Measurements from ENCODE around the gene XYLT1. TPM values are rescaled to one million over a fixed set of nuclear protein-coding genes. Genes with fewer than 3 reads are reported as not detected.

XYLT1 gene
- total and polyA plus RNA-seq, 9 of the 15 experiments (the other 6 are each of a cell fraction or from before 2014, with no cell fraction given) = 0.03 to 0.09 (median 0.08) TPM; not detected in 6

DNA sequence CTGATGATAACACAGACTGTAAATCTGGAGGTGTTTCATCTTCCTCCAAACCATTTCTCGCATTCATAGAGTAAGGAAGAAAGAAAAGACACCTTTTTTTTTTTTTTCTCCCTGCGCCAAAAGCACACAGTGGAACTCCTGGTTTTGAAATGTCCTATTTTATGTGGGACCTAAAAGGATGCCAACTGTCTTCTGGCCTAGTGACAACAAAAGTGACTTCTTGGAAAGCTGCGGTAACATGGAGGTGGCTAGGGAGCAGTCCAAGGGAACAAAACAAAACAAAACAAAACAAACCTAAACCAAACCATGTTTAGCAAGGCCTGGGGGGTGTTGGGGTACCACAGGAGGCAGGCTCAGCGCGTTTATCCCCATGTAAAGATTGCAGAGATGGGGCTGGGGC is 174.8 kb downstream of the XYLT1 start:
- POLR2A ChIA-PET = no interaction called here
- H4K20me1 ChIP-seq (replicated peaks; ENCODE audit: control insufficient read depth, insufficient read depth, low read length) = peaks cover 3% of the 10 kb centered on the region; the same call in 1 of the 2 replicates
- H3K4me2 ChIP-seq (ENCODE audit: insufficient read depth, low read length) = no peak overlapping the region
- no peak overlapping the region for H3K9ac ChIP-seq (ENCODE audit: insufficient read depth in 1 of 2, low read depth in 2 of 2, low read length in 2 of 2)
- FAIRE-seq (no peak), DNase-seq (ENCODE audit: extremely low read depth in 1 of 4, low spot score in 3 of 4) (no peak), ATAC-seq (no peak)
- no peak overlapping the region for H3K27ac ChIP-seq (ENCODE audit: extremely low read depth, low read depth, low read length)
- in situ Hi-C loops (cut with MboI) (no loop called here), intact Hi-C loops (cut with micrococcal nuclease) (no loop called here)
- peaks cover 19 to 58% of the 10 kb centered on the region in 2 experiments; a peak in 4 of 5 replicates for H3K27me3 ChIP-seq (ENCODE audit: control insufficient read depth in 2 of 2, insufficient read depth in 2 of 2, low read length in 2 of 2)
- CTCF ChIA-PET (ENCODE audit: low intra/inter-chr PET ratio) = interaction anchor here (0.7 kb wide), 1 partner anchor 30 kb away, joined by 5 read pairs; no protein-coding TSS in a partner anchor
- H3K4me3 ChIP-seq = no peak overlapping the region
- BruUV-seq (replicated peaks) = no TSS peak
- no peak overlapping the region for H2AFZ ChIP-seq (ENCODE audit: low read depth, low read length)
- H3K9me3 ChIP-seq (replicated peaks; ENCODE audit: control insufficient read depth, insufficient read depth, low read depth, low read length) = no peaks in the 10 kb centered on the region
- TF ChIP-seq ERF (CRISPR knock-in tag; IDR thresholded peaks at IDR 0.05) (no peak), SAFB2 (IDR thresholded peaks at IDR 0.05; ENCODE audit: borderline replicate concordance, low read depth, low read length, severe bottlenecking) (no peak), HOXB6 (CRISPR knock-in tag; IDR thresholded peaks at IDR 0.05; ENCODE audit: borderline replicate concordance) (no peak), KDM4B (IDR thresholded peaks at IDR 0.05; ENCODE audit: borderline replicate concordance in 2 of 2, low read depth in 1 of 2) (no peak)
- H3K79me2 ChIP-seq (ENCODE audit: control insufficient read depth, insufficient read depth, low read length) = no peaks in the 10 kb centered on the region
- WGBS (ENCODE audit: insufficient coverage, low coverage, missing lambda C conversion rate) = 8% methylated on average over 4 of the region's 5 CpGs
- H3K4me1 ChIP-seq (replicated peaks in 1 of 2; ENCODE audit: control insufficient read depth in 2 of 2, insufficient read depth in 2 of 2, low read length in 2 of 2) = no peaks in the 10 kb centered on the region
- no peaks in the 10 kb centered on the region for H3K9me1 ChIP-seq (ENCODE audit: control insufficient read depth, insufficient read depth, low read length)
- H3K36me3 ChIP-seq (ENCODE audit: control insufficient read depth, insufficient read depth, low read length) = no peaks in the 10 kb centered on the region

GRCh38 chr16:17294856-17295255 is 175.9 kb downstream of the XYLT1 start:
- peaks cover 3% of the 10 kb centered on the region; the same call in 1 of the 2 replicates for H4K20me1 ChIP-seq (replicated peaks; ENCODE audit: control insufficient read depth, insufficient read depth, low read length)
- no peaks in the 10 kb centered on the region for H3K9me1 ChIP-seq (ENCODE audit: control insufficient read depth, insufficient read depth, low read length)
- H2AFZ ChIP-seq (ENCODE audit: low read depth, low read length) = no peak overlapping the region
- in situ Hi-C loops (cut with MboI) (no loop called here), intact Hi-C loops (cut with micrococcal nuclease) (no loop called here)
- H3K9ac ChIP-seq (ENCODE audit: insufficient read depth in 1 of 2, low read depth in 2 of 2, low read length in 2 of 2) = no peak overlapping the region
- no peak for ATAC-seq
- H3K4me1 ChIP-seq (replicated peaks in 1 of 2; ENCODE audit: control insufficient read depth in 2 of 2, insufficient read depth in 2 of 2, low read length in 2 of 2) = no peaks in the 10 kb centered on the region
- H3K36me3 ChIP-seq (ENCODE audit: control insufficient read depth, insufficient read depth, low read length) = no peaks in the 10 kb centered on the region
- no peaks in the 10 kb centered on the region for H3K79me2 ChIP-seq (ENCODE audit: control insufficient read depth, insufficient read depth, low read length)
- H3K4me3 ChIP-seq = no peak overlapping the region
- 0% methylated on average over 3 of the region's 3 CpGs for WGBS (ENCODE audit: insufficient coverage, low coverage, missing lambda C conversion rate)
- POLR2A ChIA-PET = interaction anchor here (0.6 to 0.7 kb wide), 2 partner anchors 34 to 1578 kb away, joined by 3 to 4 read pairs; no protein-coding TSS in a partner anchor
- no TSS peak for BruUV-seq (replicated peaks)
- no peaks in the 10 kb centered on the region for H3K9me3 ChIP-seq (replicated peaks; ENCODE audit: control insufficient read depth, insufficient read depth, low read depth, low read length)
- H3K27ac ChIP-seq (ENCODE audit: extremely low read depth, low read depth, low read length) = no peak overlapping the region
- peaks cover 16 to 53% of the 10 kb centered on the region in 2 experiments; a peak in 4 of 5 replicates for H3K27me3 ChIP-seq (ENCODE audit: control insufficient read depth in 2 of 2, insufficient read depth in 2 of 2, low read length in 2 of 2)
- no peak for DNase-seq (ENCODE audit: extremely low read depth in 1 of 4, low spot score in 3 of 4)
- CTCF ChIA-PET (ENCODE audit: low intra/inter-chr PET ratio) = no interaction called here
- FAIRE-seq = no peak
- no peak overlapping the region for H3K4me2 ChIP-seq (ENCODE audit: insufficient read depth, low read length)
- TF ChIP-seq PCBP2 (IDR thresholded peaks at IDR 0.05; ENCODE audit: low read depth, low read length, poor library complexity, severe bottlenecking) (no peak), SAFB2 (IDR thresholded peaks at IDR 0.05; ENCODE audit: borderline replicate concordance, low read depth, low read length, severe bottlenecking) (no peak), RFX5 (IDR thresholded peaks at IDR 0.05; ENCODE audit: low read depth, low read length) (no peak), MEF2A (IDR thresholded peaks at IDR 0.05; ENCODE audit: control insufficient read depth, low read depth, low read length) (no peak), CHD4 (IDR thresholded peaks at IDR 0.05; ENCODE audit: insufficient read depth, insufficient replicate concordance, low read depth, low read length, poor library complexity, severe bottlenecking) (no peak), CEBPG (CRISPR knock-in tag; IDR thresholded peaks at IDR 0.05) (no peak), CEBPG (tag; conservative IDR thresholded peaks at IDR 0.05 in 1 of 2, IDR thresholded peaks at IDR 0.05 in 1 of 2) (peak in 1 of 2 experiments; percentile 38; a peak in 1 of 4 replicates)
- TF ChIP-seq, protein P1, sequence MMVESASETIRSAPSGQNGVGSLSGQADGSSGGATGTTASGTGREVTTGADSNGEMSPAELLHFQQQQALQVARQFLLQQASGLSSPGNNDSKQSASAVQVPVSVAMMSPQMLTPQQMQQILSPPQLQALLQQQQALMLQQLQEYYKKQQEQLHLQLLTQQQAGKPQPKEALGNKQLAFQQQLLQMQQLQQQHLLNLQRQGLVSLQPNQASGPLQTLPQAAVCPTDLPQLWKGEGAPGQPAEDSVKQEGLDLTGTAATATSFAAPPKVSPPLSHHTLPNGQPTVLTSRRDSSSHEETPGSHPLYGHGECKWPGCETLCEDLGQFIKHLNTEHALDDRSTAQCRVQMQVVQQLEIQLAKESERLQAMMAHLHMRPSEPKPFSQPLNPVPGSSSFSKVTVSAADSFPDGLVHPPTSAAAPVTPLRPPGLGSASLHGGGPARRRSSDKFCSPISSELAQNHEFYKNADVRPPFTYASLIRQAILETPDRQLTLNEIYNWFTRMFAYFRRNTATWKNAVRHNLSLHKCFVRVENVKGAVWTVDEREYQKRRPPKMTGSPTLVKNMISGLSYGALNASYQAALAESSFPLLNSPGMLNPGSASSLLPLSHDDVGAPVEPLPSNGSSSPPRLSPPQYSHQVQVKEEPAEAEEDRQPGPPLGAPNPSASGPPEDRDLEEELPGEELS (CRISPR knock-in tag; IDR thresholded peaks at IDR 0.05; ENCODE audit: borderline replicate concordance) = no peak

Data from K562 (cell line).